Skeletal muscle tissue (tissue), 5 donors: ENCODE measurements around the gene ACSM6. TPM values are rescaled to one million over a fixed set of nuclear protein-coding genes. Genes with fewer than 3 reads are reported as not detected.

Source experiments
- H3K27ac ChIP-seq: one replicate; pipeline ENCODE4 v1.7.0; 2013; ENCODE audit warnings: mild to moderate bottlenecking, low read depth, low read length, inconsistent platforms
- H3K27me3 ChIP-seq, 3 donors: one replicate each; pipeline ENCODE4 v1.7.0; 2013; ENCODE audit warnings: low read length in 3 of 3; ENCODE audit not compliant: control insufficient read depth in 3 of 3, insufficient read depth in 3 of 3
- H3K36me3 ChIP-seq, 3 donors: one replicate each; pipeline ENCODE4 v1.7.0; 2013; ENCODE audit warnings: low read length in 3 of 3; ENCODE audit not compliant: control insufficient read depth in 3 of 3, insufficient read depth in 3 of 3
- H3K4me1 ChIP-seq, 3 donors: one replicate each; pipeline ENCODE4 v1.7.0; 2013; ENCODE audit warnings: low read length in 3 of 3, mild to moderate bottlenecking in 3 of 3; ENCODE audit not compliant: control insufficient read depth in 3 of 3, insufficient read depth in 3 of 3
- H3K4me3 ChIP-seq, 3 donors: one replicate each; pipeline ENCODE4 v1.7.0; 2013; ENCODE audit warnings: low read length in 3 of 3
- H3K9ac ChIP-seq, 3 donors: one replicate each; pipeline ENCODE4 v1.7.0; 2013; ENCODE audit warnings: low read length in 3 of 3, mild to moderate bottlenecking in 3 of 3, moderate library complexity in 2 of 3, low read depth in 1 of 3
- H3K9me3 ChIP-seq, 3 donors: one replicate each; pipeline ENCODE4 v1.7.0; 2013; ENCODE audit warnings: low read length in 3 of 3; ENCODE audit not compliant: control insufficient read depth in 3 of 3
- small RNA-seq: library from RNA; depleted of rRNA; stranded (forward); fragments of <200 nt; gene quantifications from one replicate; pipeline ENCODE3, GENCODE V24; 2014
- total RNA-seq: library from RNA; depleted of rRNA; stranded (reverse); fragments of >200 nt; gene quantifications from one replicate; pipeline ENCODE4 v1.2.3, GENCODE V29; 2014
- donor health status: Osteomylitis.

Gene ACSM6
- total RNA-seq, 1 donor from 2014 or later: not detected

DNA sequence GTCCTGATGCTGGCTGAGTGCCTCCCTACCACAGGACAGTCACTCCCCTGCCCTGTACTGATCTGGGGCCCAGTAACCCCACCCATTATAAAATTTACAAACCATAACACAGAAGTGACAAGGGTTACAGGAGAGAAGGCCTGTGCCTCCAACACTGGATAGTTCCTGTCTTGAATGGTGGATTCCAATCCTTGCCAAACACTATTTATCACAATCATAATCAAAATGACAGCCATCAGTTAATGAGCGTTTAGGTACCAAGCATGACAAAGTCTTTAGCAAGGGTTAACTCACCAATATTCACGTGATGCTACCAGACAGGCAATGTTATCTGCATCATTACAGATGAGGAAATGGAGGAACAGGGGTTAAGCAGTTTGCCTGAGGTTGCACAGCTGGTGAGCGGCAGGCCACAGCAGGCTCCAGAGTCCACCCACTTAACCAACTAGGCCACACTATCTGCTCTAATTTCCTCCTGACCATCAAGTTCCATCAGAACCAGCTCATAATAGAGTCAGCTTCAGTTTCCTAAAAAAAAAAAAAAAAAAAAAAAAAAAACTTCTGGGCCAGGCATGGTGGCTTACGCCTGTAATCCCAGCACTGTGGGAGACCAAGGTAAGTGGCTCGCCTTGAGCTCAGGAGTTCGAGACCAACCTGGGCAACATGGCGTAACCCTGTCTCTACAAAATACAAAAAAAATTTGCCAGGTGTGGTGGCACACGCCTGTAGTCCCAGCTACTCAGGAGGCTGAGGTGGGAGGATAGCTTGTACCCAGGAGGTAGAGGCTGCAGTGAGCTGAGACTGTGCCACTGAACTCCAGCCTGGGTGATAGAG, 82.5 kb downstream of the ACSM6 start:
- Histone ChIP-seq H3K27ac (peak overlapping the region; percentile 82), H3K9me3 (no peaks in the 10 kb centered on the region), H3K36me3 (no peaks in the 10 kb centered on the region), H3K9ac (peak overlapping the region in 1 of 3 donors; percentile 37), H3K27me3 (no peaks in the 10 kb centered on the region), H3K4me1 (peaks cover 50 to 62% (median 51%) of the 10 kb centered on the region in 3 donors), H3K4me3 (peak overlapping the region in 1 of 3 donors; percentile 8)

DNA sequence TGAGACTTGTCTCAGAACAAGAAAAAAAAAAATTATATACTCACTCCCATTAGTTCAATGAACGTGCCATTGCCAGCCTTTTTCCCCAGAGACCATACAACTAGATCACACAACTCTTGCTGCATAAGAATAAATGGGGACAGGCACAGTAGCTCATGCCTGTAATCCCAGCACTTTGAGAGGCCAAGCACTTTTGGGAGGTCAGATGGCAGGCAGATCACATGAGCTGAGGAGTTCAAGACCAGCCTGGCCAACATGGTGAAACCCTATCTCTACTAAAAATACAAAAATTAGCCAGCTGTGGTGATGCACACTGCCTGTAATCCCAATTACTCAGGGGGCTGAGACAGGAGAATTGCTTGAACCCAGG, 83.1 kb downstream of the ACSM6 start:
- H3K36me3 ChIP-seq: no peaks in the 10 kb centered on the region
- H3K4me3 ChIP-seq: no peak overlapping the region
- H3K27me3 ChIP-seq: no peaks in the 10 kb centered on the region
- no peaks in the 10 kb centered on the region for H3K9me3 ChIP-seq
- H3K9ac ChIP-seq: no peak overlapping the region
- H3K27ac ChIP-seq: no peak overlapping the region
- H3K4me1 ChIP-seq: peaks cover 54 to 64% (median 56%) of the 10 kb centered on the region in 3 donors

GRCh38 chr10:95277614-95278013, 83.6 kb downstream of the ACSM6 start:
- H3K36me3 ChIP-seq: no peaks in the 10 kb centered on the region
- H3K9ac ChIP-seq: no peak overlapping the region
- peaks cover 55 to 66% (median 56%) of the 10 kb centered on the region in 3 donors for H3K4me1 ChIP-seq
- H3K9me3 ChIP-seq: no peaks in the 10 kb centered on the region
- no peaks in the 10 kb centered on the region for H3K27me3 ChIP-seq
- H3K4me3 ChIP-seq: no peak overlapping the region
- peak overlapping the region; percentile 61 for H3K27ac ChIP-seq

Small RNA genes within 50 kb of the gene (small RNA-seq; reads per million reads assigned to genes)
- not detected for gene AL157834.3

Other genes starting within 250 kb of the ACSM6 start
- not detected for gene CYP2C8, start 124.7 kb upstream of the ACSM6 start, total RNA-seq
- 9.9 TPM for gene PDLIM1, start 96.8 kb downstream of the ACSM6 start, total RNA-seq